Measurements from ENCODE around the gene TRAPPC6A. TPM values are rescaled to one million over a fixed set of nuclear protein-coding genes. Genes with fewer than 3 reads are reported as not detected.

Gene TRAPPC6A
- total and polyA plus RNA-seq, 2 donors (not counting 1 experiment from before 2014, with no cell fraction given), result 9.3 to 15.9 TPM

DNA sequence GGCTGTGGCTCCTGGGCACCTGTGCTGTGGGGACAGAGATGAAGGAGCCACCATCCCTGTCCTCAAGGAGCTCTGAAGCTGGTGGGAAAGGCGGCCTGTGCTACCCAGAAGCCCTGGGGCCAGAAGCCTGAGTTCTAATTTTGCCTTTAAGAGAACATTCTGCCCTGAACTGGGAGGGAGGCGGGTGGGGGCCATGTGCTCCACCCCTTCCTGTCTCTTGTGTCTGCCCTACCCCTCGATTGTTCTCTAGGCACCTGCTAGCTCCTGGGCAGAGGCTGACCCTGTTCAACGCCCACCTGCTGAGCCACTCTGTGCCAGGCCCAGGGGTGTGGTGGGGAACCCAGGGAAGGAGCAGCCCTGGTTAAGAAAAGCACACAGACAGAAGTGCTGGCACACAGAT lies 5.9 kb downstream of the TRAPPC6A start:
- Histone ChIP-seq H3K79me2 (ENCODE audit: control insufficient read depth, insufficient read depth, low read length) (no peaks in the 10 kb centered on the region), H4K20me1 (ENCODE audit: control insufficient read depth, extremely low read depth, insufficient read depth, low read length) (no peaks in the 10 kb centered on the region), H2AFZ (ENCODE audit: low read length) (no peak overlapping the region), H3K36me3 (ENCODE audit: control insufficient read depth, insufficient read depth, low read length) (no peaks in the 10 kb centered on the region), H3K9ac (ENCODE audit: insufficient read depth, low read length) (no peak overlapping the region), H3K4me2 (ENCODE audit: extremely low read depth, insufficient read depth, low read length) (no peak overlapping the region), H3K27me3 (ENCODE audit: control insufficient read depth, insufficient read depth, low read length) (no peaks in the 10 kb centered on the region), H3K4me3 (replicated peaks in 1 of 4; ENCODE audit: control extremely low read depth in 1 of 4, insufficient read depth in 1 of 4, low read depth in 3 of 4, low read length in 4 of 4) (no peak overlapping the region), H3K27ac (ENCODE audit: insufficient read depth, low read length) (no peak overlapping the region), H3K9me3 (ENCODE audit: control insufficient read depth, insufficient read depth, low read depth, low read length) (no peaks in the 10 kb centered on the region), H3K4me1 (ENCODE audit: control insufficient read depth, extremely low read depth, insufficient read depth, low read length) (no peaks in the 10 kb centered on the region)
- no peak for DNase-seq (ENCODE audit: low read depth in 2 of 2)
- no peak for TF ChIP-seq EZH2 (IDR thresholded peaks at IDR 0.05; ENCODE audit: low read length, missing control alignments)
- TF ChIP-seq, protein P1, sequence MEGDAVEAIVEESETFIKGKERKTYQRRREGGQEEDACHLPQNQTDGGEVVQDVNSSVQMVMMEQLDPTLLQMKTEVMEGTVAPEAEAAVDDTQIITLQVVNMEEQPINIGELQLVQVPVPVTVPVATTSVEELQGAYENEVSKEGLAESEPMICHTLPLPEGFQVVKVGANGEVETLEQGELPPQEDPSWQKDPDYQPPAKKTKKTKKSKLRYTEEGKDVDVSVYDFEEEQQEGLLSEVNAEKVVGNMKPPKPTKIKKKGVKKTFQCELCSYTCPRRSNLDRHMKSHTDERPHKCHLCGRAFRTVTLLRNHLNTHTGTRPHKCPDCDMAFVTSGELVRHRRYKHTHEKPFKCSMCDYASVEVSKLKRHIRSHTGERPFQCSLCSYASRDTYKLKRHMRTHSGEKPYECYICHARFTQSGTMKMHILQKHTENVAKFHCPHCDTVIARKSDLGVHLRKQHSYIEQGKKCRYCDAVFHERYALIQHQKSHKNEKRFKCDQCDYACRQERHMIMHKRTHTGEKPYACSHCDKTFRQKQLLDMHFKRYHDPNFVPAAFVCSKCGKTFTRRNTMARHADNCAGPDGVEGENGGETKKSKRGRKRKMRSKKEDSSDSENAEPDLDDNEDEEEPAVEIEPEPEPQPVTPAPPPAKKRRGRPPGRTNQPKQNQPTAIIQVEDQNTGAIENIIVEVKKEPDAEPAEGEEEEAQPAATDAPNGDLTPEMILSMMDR (conservative IDR thresholded peaks at IDR 0.05 in 1 of 2, IDR thresholded peaks at IDR 0.05 in 1 of 2; ENCODE audit: low read depth in 1 of 2, low read length in 2 of 2), result no peak

DNA sequence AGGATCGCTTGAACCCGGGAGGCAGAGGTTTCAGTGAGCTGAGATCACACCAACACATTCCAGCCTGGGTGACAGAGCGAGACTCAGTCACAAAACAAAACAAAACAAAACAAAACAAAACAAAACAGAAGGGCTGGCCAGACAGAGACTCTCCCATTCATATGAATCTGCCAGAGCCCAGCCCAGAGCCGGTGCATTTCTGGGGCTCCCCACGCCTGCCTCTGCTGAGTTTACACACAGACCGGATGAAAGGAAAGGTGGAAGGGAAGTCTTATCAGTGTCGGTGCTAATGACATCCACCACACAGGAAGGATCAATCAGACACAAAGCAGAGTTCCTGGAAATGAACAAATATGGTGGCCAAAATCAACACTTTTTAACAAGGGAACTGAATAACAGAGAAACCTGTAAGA lies 6.8 kb downstream of the TRAPPC6A start:
- Histone ChIP-seq H3K9ac (ENCODE audit: insufficient read depth, low read length) (no peak overlapping the region), H3K27me3 (ENCODE audit: control insufficient read depth, insufficient read depth, low read length) (no peaks in the 10 kb centered on the region), H2AFZ (ENCODE audit: low read length) (no peak overlapping the region), H3K4me1 (ENCODE audit: control insufficient read depth, extremely low read depth, insufficient read depth, low read length) (no peaks in the 10 kb centered on the region), H3K27ac (ENCODE audit: insufficient read depth, low read length) (no peak overlapping the region), H4K20me1 (ENCODE audit: control insufficient read depth, extremely low read depth, insufficient read depth, low read length) (no peaks in the 10 kb centered on the region), H3K79me2 (ENCODE audit: control insufficient read depth, insufficient read depth, low read length) (no peaks in the 10 kb centered on the region), H3K4me3 (replicated peaks in 1 of 4; ENCODE audit: control extremely low read depth in 1 of 4, insufficient read depth in 1 of 4, low read depth in 3 of 4, low read length in 4 of 4) (no peak overlapping the region), H3K36me3 (ENCODE audit: control insufficient read depth, insufficient read depth, low read length) (no peaks in the 10 kb centered on the region), H3K9me3 (ENCODE audit: control insufficient read depth, insufficient read depth, low read depth, low read length) (no peaks in the 10 kb centered on the region), H3K4me2 (ENCODE audit: extremely low read depth, insufficient read depth, low read length) (no peak overlapping the region)
- TF ChIP-seq EZH2 (IDR thresholded peaks at IDR 0.05; ENCODE audit: low read length, missing control alignments), result no peak
- TF ChIP-seq, protein P1 (conservative IDR thresholded peaks at IDR 0.05 in 1 of 2, IDR thresholded peaks at IDR 0.05 in 1 of 2; ENCODE audit: low read depth in 1 of 2, low read length in 2 of 2), result no peak
- no peak for DNase-seq (ENCODE audit: low read depth in 2 of 2)

DNA sequence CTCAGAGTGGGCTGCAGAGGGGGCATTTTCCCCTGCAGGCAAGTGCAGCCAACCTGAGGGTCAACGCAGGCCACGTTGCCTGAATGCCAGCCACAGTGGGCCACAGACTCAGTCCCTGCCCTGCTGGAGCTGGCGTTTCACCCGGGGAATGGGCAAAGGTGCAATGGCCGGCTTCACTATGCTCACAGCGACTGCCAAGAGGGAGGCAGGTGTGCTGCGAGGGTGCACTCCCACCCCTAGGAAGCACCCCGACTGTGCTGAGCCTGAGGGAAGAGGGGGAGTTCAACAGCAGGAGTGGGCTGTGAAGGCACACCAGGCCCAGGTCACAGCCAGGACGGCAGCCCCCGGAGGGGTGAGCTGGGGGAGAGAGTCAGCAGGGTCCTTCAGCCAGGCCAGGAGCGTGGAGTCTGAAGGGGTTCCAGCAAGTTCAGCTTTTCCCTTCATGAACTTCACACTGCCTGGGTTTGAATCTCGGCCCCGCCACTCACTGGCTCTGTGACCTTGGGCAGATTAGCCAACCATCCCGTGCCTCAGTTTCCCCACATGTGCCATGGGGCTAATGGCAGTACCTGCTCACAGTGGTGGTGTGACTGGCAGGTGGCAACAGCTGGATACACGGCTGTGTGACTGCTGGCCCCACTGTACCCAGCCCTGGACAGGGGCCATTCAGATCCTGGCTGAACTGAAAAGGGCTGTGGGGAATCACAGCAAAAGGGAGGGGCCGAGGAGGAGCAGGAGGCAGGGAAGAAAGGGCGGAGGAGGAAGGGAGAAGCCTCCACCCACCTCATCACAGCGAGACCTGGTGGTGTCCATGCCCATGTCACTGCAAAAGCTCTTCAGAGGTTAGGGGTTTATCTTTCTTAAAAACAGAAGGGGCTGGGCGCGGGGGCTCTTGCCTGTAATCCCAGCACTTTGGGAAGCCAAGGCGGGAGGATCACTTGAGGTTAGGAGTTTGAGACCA lies 7.6 kb downstream of the TRAPPC6A start:
- no peak overlapping the region for H3K9ac ChIP-seq (ENCODE audit: insufficient read depth, low read length)
- TF ChIP-seq EZH2 (IDR thresholded peaks at IDR 0.05; ENCODE audit: low read length, missing control alignments), result no peak
- TF ChIP-seq, protein P1 (conservative IDR thresholded peaks at IDR 0.05 in 1 of 2, IDR thresholded peaks at IDR 0.05 in 1 of 2; ENCODE audit: low read depth in 1 of 2, low read length in 2 of 2), result no peak
- no peak overlapping the region for H2AFZ ChIP-seq (ENCODE audit: low read length)
- no peak for DNase-seq (ENCODE audit: low read depth in 2 of 2)
- no peak overlapping the region for H3K4me2 ChIP-seq (ENCODE audit: extremely low read depth, insufficient read depth, low read length)
- H3K4me3 ChIP-seq (replicated peaks in 1 of 4; ENCODE audit: control extremely low read depth in 1 of 4, insufficient read depth in 1 of 4, low read depth in 3 of 4, low read length in 4 of 4), result no peak overlapping the region
- H3K36me3 ChIP-seq (ENCODE audit: control insufficient read depth, insufficient read depth, low read length), result no peaks in the 10 kb centered on the region
- no peaks in the 10 kb centered on the region for H4K20me1 ChIP-seq (ENCODE audit: control insufficient read depth, extremely low read depth, insufficient read depth, low read length)
- H3K9me3 ChIP-seq (ENCODE audit: control insufficient read depth, insufficient read depth, low read depth, low read length), result no peaks in the 10 kb centered on the region
- H3K27ac ChIP-seq (ENCODE audit: insufficient read depth, low read length), result no peak overlapping the region
- H3K27me3 ChIP-seq (ENCODE audit: control insufficient read depth, insufficient read depth, low read length), result no peaks in the 10 kb centered on the region
- no peaks in the 10 kb centered on the region for H3K79me2 ChIP-seq (ENCODE audit: control insufficient read depth, insufficient read depth, low read length)
- H3K4me1 ChIP-seq (ENCODE audit: control insufficient read depth, extremely low read depth, insufficient read depth, low read length), result no peaks in the 10 kb centered on the region

Measured in fibroblast of lung (primary cell).